ENCODE measurements around the gene MZB1.
"Not testable (repeated sequence)": the region's sequence is repeated elsewhere in the genome, so short reads cannot be mapped to it uniquely, and the experiment has no call there.

Gene MZB1

GRCh38 chr5:139391570-139392323 lies 2.0 kb upstream of the MZB1 start:
- DNase-seq = no peak

DNA sequence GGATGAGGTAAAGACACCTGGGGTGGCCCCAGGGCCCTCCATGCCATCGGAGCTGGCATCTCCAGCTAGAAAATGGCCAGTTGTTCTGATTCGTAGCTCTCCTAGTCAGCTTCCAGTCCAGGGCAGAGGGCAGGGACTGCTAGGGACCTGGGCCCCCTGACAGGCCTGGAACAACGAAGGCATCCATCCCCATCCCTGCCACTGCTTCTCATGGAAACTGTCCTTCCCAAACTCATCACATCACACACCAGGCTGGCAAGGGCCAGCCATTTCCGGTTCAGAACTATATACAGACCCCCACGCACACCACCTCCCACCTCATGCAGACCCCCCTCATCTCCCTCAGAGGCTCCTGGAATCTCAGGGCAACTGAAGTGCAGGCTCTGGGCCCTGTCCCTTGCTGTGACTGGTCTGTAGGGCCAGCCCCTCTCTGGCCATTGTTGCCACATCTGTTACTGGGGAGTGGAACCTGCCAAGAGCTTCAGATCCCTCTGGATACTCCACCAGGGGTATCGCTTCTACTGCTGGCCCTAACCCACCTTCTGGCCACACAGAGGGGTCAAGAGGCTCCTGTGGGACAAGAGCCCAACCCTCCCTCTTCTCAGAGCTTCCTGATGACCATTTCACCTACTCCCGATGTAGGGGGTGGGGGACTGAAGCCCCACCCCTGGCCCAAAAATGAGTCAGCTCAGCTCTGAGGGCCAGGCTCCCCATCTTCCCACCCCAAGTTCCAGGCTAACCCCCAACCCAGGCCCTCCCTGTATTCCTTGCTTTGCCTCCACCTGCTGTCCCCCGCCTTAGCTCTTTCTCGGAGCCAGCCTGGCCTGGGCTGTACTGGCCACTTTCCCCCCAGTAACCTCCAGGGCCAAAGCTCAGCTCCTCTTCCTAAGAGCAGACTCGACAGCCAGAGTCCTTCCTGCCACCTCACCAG lies 1.2 kb upstream of the MZB1 start:
- no peak for DNase-seq

GRCh38 chr5:139388198-139388821 lies 1.4 kb downstream of the MZB1 start:
- no peak for DNase-seq

DNA sequence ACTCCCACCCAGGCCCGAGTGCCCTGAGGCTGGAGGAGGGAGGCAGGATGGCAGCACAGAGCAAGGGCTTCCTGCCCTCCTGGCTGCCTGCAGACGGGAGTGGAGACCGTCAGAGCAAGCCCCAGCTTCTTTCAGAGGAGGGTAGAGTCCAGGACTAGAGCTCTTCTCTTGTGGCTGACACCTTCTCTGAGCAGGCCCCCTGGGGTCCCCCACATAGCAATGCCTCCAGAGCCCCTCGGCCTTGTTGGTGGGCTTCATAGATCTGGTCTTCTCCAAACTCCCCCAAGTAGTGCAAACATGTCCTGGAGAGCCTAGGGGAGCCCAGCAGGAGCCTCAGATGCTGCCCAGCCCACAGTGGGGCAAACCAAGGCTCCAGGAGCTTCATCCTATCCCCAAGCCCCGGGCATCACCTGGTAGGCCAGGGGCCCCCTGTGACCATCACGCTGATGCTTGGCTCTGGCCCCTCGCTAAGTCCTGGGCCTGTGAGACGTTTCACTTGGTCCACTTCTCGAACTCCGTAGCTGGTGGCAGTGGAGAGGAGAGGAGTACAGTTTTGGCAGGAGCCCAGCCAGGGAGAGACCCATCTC lies 2.0 kb downstream of the MZB1 start:
- no peak for DNase-seq

- not testable (repeated sequence) for DNase-seq
These were observed 2.8 kb downstream of the MZB1 start for GRCh38 chr5:139386956-139387355.

GRCh38 chr5:139386050-139386438 lies 3.7 kb downstream of the MZB1 start:
- no peak for DNase-seq

DNA sequence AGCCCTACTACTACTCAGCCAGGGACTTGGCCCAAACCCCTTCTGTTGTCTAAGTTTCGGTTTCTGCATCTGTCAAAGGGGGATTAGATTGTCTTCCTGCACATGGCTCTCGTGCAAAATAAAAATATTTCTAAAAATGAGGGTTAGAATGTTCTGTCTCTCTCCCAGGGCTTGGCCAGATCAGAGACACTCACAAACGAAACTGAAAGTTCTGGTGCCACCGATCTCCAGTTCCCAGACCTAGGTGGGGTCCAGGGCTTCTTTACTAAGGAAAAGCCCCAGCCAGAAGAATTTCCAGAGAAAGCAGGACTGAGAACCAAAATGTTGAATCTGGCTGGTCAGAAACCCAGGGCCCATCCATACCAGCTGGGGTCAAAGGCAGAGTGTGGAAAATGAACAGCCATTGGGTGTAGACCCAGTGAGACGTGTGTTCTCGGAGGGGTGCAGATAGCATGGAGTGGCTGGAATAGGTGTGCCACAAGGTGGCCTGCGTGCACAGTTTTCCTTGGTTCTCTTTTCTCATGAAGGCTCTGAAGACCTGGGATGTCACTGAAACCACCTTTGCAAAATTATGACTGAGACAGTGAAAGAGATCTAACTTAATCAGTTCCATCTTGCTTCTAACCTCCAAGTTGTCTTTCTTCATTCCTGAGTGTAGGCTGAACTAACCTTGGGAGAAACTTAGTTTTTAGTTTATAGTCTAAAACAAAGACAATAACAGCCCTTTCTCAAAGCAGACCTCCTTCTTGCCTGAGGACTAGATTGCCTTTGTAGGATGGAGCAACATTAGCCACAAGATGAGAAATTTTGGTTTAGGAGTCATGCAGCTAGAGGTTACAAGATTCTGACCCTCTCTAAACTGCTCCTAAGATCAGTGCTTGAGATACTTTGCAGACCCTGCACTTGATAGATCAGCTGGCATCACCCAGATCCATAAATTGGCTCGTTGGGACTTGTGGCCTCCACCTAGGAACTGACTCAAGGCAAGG lies 4.4 kb downstream of the MZB1 start:
- no peak for DNase-seq

DNA sequence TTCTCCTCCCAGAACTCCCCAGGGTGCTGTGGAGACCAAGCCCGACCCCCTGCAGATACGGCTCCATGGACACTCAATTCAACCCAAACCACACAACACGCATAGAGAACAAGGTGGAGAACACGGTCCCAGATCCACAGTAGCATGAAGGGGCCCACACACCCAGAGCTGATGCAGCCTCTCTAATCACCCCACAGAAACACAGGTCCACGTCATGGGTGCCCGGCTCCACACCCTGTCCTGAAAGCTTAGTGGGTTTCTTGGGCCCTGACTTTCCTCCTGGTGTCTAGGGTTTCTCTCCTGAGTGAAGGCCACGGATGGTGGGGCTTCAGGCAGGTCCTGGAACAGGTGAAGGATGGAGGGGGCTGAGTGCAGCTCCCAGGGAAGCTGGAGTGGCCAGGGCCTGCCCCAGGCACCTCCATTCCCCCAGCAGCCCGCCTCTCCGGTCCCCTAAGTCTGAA lies 5.1 kb downstream of the MZB1 start:
- no peak for DNase-seq

- no peak for DNase-seq
These were observed 5.6 kb downstream of the MZB1 start for GRCh38 chr5:139383993-139384590.

DNA sequence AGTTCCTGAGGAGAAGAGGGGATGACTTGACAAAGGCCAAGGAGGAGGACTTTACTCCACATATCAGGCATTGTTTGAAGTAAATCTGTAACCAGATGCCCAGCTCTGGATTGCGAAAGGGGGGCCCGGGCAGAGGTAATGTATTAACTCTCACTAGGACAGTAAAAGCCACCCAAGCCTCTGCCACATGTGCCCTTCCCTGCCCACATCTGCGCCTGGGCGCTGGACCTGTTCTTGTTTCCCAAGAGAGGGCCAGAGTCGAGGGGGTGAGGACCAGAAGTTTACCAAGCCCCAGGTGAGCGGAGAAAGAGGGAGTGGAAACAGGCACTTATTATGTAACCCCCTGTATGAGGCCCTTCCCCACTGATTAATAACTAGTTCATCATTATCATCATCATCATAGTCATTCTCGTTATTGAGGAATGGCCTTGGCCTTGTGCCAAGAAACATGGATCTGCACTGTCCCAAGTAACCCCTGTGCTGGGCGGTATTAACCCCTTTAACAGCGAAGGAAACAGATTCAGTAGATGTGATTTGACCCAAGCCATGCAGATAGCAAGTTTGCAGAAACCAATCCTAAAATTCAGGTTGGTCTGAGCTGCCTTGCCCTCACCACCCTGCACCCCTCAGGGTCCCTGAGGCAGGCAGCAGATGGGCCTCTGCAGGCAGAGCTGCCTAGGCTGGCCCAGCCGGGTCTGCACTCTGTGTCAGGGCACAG lies 6.3 kb downstream of the MZB1 start, which contains the start of gene SLC23A1:
SLC23A1 (minus strand) TSS at position 23 of the 718 bp plus-strand sequence. CDS start 44 bp downstream, outside the sequence.
- no peak for DNase-seq

GRCh38 chr5:139382807-139383206 lies 6.9 kb downstream of the MZB1 start:
- no peak for DNase-seq

GRCh38 chr5:139381837-139382761 lies 7.6 kb downstream of the MZB1 start:
- no peak for DNase-seq

GRCh38 chr5:139379626-139380449 lies 9.9 kb downstream of the MZB1 start:
- DNase-seq = no peak

- DNase-seq = no peak
These were observed 10.8 kb downstream of the MZB1 start for GRCh38 chr5:139378941-139379361.

DNA sequence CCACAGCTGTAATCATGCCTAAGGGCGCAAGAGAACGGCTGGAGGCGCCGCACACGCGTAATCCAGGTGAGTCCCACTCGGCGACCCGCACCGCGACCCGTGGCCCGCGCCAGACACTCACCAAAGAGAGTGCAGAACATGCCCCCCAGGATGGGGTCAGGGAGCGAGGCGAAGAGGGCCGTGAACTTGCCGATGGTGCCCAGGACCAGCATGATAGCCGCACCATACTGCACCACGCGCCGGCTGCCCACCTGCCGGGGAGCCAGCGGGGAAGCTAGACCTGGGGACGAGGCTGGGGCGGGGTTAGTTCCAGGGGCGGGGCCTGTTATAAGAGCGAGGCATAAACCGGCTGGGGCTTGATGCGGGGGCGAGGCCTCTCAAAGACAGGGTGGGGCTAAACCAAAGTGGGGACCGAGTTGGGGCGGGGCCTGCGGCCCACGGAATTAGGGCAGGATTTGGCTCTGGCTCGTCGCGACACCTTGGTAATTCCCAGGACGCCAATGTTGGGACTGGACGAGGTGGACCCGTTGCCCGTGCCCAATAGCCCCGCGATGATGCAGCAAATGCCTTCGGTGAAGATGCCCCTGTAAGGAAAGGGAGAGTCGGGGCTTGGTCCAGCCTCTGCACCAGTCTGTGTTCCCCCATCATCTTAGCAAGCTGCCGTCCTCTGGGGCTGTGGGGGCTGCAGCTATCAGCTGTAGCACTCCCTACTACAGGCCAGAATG lies 11.4 kb downstream of the MZB1 start:
- DNase-seq = no peak

DNA sequence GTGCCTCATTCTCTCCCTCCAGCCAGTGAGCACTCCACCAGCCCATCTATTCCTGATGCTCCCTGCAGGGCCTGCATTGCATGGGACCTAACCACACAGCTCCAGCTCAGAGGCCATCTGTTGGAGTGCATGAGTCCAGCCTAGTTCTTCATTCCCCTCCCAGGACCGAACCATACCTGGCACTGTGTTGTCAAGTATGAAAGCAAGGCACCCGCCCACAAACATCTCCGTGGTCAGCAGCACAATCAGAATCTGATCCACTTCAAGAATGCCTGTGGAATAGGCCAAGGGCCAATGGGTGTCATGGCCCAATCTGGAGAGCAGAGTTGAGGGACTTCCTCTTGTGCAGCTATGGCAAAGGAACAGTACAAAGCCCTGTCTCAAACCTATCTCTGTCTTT lies 12.5 kb downstream of the MZB1 start:
- no peak for DNase-seq

- no peak for DNase-seq
These were observed 13.3 kb downstream of the MZB1 start for GRCh38 chr5:139376364-139376763.

DNA sequence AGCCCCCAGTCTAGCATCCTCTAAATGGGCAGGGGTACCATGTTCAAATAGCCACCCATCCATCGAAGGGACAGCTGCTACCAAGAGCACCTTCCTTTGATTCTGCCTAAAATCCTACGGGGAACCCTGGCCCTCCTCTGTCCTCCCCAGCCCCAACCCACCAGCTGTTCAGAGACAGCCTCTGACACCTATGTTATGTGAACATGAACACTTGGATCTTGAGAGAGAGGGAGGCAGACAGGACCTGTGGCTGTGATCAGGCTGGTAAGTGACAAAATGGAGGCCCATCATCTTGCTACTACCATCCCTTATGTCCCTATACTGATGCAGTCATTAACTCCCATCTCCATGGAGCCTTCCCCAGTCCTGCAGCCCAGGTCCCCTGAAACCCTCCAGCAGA lies 14.8 kb downstream of the MZB1 start:
- DNase-seq = no peak
